Stimulated activated CD8-positive, alpha-beta memory T cell treated with anti-CD3 and anti-CD28 coated beads, Interleukin-15, amount 100 ng/mL, for 24 hours (primary cell): ENCODE measurements around the gene CD69.
"Not testable (repeated sequence)": the region's sequence is repeated elsewhere in the genome, so short reads cannot be mapped to it uniquely, and the experiment has no call there.

Experiments
- DNase-seq: peaks from one replicate; pipeline ENCODE4 v3.0.0-alpha.2; 2020; ENCODE audit warnings: low read depth

The CD69 gene

DNA sequence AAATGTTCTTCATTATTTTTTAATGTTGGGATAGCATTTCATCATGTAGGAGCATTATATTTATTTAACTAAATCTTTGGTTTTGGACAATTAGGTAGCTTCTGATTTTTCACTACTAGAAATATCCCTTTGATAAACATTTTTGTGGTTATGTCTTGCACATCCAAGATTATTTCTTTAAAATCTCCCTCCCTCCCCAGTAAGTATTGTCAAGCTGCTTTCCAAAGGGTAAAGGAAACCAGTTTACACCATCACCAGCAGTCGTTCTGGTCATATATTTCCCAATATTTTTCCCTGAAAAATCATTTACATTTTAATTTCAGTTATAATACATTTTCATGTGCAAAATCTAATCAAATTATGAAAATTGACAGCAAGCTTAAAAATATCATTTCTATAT is 11.1 kb downstream of the CD69 start:
- DNase-seq: no peak

DNA sequence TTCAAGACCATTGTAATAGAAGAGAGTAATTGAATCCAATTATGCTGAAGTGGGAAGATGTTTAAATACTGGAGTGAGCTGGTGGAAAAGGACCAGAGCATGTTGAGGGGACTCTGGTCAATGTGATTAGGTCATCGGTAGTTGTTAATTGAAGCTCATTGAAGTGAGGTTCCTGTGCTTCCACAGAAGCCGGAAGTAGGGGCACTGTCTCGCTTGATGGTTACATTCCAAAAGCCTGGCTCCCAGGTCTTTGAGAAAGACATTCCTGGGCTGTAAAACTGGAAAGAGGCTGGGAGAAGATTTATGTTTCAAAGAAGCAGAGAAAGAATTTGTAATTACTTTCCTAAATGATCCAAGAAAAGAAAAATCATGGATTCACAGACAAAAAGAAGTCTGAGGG is 15.5 kb downstream of the CD69 start:
- no peak for DNase-seq

DNA sequence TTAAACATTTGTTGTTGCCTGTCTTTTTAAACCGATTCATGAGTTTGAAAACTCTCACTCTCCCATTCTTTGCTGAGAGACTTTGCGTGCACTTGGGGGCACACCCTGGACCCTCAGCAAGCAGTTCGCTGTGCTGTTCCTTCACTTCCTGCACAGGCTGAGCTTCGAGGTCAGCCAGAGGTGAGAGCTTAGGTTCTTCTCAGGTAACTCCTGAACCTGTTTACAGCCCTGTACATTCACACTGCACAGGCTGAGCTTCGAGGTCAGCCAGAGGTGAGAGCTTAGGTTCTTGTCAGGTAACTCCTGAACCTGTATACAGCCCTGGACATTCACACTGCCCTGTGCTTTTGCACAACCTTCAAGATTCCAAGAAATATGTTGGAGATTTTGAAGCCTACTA is 18.0 kb downstream of the CD69 start:
- no peak for DNase-seq

DNA sequence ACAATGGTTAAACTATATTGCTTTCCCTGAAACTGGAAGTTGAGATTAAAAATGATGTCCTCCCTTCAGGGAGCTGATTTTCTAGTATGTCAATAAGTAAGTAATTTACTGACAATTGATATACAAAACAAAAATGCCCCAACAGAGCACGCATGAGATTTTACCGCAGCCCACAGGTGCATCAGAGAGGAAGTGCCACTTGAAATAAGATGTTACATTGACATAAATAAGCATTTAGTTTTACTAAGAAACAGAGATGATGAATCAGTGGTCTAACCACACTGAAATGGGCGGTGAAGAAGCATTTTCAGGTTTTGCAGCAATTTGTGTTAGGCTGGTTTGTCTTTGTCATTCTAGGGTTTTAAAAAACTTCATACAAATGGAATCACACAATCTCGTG is 19.0 kb downstream of the CD69 start:
- DNase-seq: no peak

DNA sequence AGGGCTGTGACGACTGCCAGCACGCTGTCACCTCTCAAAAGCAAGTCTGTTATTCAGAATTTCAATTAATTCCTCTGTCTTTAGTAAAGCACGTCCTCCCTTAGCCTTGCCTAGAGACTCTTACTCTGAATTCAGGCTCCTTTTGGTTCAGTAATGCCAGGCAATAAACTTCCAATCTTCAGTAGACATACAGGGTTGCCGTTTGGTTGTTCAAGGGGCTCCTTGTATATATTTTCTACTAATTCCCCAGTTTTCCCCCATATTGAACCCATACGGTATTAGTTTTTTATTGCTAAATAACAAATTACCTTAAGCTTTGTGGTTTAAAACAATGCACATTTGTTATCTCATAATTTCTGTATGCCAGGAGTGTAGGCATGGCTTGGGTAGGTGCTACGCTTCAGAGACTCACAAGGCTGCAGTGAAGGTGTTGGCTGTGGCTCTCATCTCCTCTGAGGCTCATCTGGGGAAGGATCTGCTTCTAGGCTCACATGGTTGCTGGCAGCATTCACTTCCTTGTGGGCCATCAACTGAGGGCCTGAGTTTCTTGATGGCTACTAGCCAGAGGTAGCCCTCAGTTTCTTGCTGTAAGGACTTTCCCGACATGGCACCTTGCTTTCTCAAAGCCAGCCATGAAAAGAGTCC is 20.5 kb downstream of the CD69 start:
- no peak for DNase-seq

DNA sequence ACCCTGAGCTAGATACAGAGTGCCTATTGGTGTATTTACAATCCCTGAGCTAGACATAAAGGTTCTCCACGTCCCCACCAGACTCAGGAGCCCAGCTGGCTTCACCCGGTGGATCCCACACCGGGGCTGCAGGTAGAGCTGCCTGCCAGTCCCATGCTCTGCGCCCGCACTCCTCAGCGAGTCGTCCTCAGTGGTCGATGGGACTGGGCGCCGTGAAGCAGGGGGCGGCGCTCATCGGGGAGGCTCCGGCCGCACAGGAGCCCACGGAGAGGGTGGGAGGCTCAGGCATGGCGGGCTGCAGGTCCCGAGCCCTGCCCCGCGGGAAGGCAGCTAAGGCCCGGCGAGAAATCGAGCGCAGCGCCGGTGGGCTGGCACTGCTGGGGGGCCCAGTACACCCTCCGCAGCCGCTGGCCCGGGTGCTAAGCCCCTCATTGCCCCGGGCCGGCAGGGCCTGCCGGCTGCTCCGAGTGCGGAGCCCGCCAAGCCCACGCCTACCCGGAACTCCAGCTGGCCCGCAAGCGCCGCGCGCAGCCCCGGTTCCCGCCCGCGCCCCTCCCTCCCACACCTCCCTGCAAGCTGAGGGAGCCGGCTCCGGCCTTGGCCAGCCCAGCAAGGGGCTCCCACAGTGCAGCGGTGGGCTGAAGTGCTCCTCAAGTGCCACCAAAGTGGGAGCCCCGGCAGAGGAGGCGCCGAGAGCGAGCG is 21.1 kb downstream of the CD69 start:
- DNase-seq: not testable (repeated sequence)

DNA sequence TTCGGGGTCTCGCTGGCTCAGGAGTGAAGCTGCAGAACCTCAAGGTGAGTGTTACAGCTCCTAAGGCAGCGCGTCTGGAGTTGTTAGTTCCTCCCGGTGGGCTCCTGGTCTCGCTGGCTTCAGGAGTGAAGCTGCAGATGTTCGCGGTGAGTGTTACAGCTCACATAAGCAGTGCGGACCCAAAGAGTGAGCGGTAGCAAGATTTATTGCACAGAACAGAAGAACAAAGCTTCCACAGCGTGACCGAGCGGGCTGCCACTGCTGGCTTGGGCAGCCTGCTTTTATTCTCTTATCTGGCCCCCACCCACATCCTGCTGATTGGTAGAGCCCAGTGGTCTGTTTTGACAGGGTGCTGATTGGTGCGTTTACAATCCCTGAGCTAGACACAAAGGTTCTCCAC is 21.8 kb downstream of the CD69 start:
- not testable (repeated sequence) for DNase-seq

DNA sequence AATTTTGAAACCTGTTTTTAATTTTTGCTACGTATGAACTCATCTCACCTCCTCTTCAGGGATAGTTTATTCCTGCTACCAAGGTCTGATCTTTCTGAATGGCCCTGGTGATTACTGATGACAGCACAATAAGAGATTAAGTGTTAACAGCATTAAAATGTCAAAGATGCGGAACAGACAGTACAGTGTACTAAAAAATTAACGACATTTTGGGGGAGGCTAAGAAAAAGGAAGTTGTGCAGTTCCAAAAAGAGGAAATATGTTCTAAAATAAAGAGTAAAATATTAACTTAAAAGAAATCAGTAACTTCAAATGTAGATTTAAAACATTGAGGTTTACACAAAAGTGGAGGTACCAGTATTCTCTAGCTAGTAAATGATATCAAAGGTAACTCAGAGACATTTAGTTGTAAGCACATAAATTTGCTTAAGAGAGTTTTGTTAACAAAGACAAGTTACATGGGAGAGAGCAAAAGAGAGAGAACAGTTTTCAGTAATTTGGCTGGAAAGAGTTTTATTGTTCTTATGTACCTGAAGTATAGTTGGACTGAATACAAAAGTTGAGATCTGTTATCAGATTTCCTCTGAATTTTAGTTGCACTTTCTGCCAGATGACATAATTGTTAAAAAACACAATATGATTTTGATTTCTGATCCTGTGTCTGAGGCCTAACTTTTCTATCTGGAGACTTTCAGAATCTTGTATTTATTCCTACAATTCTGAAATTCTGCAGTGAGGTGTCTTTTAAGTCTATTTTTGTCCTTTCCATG is 23.6 kb downstream of the CD69 start:
- no peak for DNase-seq

DNA sequence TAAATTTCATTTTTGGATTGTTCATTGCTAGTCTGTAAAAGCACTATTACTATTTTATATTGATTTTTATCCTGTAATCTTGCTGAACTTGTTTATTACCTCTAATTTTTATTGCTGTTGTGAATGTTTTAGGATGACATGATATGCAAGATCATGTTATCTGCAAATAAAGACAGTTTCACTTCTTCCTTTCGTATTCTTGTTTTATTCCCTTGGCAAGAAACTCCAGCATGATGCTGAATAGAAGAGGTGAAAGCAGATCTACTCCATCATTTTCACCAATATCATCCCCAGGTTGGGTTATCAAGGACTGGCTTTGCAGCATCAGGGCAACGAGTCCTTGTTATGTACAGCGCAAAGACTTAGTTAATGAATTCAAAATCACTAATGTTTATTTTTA is 25.1 kb downstream of the CD69 start:
- DNase-seq: no peak

DNA sequence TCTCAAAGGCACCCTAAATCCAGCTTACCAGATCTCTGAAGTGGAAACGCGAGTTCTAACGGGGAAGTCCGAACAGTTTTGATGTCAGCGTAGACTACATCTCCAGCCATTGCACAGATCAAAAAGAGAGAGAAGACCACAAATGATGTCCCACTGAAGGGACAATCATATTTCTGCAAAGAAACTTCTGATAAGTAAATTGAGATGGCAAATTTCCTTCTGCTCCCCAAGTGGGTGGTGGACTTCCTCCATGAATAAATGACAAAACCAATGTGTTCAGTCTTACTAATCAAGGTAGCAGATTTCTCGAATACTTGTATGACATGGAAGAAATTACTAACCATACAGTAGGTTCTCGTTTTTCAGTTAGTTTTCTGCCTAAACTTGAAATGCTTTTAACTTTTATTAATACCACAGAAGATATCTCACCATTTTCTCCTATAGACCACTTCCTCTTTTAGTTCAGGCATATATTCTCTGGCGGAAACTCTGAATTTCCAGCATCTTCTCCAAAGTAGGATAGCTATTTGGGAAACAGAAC is 27.7 kb downstream of the CD69 start, which contains the start of gene CLECL1:
TSS of gene CLECL1 (minus strand) at position 177 of the 541 bp plus-strand sequence.
- no peak for DNase-seq

DNA sequence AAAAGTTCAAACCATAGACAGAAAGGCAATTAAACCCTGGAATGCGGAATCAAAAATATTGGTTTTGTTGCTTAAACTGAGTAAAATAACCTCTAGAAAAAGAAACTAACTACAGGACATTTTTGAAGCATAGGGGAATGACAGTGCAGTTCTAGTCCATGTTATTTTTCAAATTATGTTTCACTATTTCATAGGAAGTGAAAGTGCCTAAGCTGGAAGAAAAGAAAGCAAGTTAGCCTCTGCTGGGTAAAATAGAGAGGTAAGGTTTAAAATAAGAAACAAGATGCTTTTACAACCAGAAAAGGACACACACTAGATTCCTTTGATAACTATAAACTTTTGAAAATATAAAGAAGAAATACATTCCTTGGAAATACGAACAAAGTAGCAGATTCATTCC is 28.9 kb downstream of the CD69 start:
- DNase-seq: no peak

DNA sequence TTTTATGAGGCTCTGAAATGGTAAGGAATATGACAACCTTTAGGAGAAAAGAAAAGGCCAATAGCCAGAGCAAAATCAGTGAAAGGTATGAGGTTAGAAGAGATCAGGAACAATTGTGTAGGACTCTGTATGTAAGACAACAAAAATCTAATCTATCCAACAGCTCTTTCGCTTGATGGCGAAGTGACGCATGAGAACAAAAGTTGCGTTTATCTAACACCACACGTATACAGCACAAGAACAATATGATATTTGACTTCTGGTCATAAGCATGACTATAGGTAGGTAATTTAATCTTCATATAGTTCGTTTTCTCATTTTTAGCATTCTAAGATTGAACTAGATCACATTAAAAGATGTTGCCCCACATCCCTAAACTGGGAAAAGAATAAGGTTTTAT is 29.3 kb downstream of the CD69 start:
- no peak for DNase-seq

DNA sequence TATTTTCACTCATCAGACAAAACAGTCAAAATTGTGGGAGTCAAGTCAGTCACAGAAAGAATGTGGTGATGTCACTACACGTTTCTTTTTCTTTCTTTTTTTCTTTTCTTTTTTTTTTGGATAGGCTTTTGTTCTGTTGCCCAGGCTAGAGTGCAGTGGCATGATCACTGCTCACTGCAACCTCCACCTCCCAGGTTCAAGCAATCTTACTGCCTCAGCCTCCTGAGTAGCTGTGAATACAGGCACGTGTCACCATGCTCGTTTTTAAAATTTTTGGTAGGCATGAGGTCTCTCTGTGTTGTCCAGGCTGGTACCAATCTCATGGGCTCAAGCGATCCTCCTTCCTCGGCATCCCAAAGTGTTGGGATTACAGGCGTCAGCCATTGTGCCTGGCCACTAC is 30.1 kb downstream of the CD69 start:
- DNase-seq: no peak

DNA sequence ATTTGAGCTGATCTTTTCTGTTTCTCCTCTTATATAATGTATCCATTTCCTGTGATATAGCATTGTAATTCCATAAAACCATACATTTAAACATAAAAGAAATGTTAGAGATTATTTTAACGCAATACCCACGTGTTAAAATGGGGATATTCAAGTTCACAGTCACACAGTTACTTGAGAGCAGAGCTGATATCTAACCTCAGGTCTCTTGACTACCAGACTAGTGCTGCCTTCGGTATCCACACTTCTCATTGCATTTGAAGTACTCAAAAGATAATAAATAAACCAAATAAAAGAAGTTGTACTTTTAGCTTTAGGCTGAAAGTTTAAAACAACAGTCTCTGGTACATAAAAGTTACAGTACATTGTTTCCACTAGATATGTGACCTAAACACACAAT is 30.7 kb downstream of the CD69 start:
- no peak for DNase-seq

DNA sequence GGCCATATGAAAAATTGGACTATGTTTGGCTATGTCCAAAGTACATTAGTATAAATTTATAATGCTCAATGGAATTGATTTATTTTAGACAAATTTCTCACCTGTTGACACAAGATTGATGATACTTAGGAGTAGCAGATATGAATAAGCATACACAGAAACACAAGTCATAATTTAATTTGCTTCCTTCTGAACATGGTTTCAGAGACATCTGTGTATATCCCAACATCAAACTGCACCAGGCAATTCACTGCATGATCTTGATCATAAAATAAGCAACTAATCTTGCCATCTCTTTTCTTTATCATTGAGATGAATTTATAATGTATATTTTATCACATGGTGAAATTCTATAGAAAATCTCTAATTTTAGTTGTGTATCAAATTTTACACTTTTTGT is 31.6 kb downstream of the CD69 start:
- DNase-seq: no peak

DNA sequence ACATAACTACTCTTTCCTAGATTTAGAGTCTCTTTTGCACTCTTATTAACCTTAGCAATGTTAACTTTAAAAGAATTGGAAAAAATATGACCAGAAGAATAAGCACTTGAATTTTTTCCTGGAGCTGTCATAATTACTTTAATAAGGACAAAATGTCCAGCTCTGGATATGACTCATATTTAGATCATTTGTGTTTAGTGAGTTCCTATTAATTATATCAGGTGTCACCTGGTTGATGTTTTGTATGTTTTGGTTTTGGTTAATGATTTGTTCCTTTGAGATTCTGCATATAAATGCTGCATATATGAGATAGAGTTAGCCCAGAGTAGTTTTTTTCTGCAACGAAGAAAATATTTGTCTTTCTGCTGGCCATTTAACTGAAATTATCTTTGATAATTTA is 32.9 kb downstream of the CD69 start:
- DNase-seq: no peak

DNA sequence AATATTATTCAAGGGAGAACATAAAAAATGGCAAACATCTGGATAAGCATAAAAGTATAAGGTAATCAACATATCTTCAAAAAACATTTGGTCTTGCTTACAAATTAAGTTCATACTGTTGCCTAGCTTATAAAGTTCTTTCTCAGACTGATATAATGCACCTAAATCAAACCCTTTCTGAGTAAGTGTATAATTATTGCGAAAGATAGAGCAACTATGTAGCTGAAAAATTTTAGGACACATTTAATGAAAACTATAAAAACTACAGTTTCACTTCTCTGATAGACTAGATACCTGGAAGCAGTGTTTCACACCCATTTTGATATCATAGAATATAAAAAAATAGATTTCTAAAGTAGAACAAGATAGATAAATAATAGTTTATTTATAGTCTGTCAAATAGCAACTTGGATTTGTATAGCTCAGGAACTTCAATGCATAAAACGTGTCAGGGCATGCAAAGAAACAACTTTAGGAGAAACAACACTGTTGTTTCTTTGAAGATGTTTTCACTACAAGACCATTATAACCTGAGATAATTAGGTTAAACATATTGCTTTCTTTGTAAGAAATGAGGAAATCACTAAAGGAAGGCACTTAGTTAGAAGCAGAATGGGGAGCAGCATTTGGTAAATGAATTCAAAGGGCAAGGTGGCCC is 35.4 kb downstream of the CD69 start:
- no peak for DNase-seq

DNA sequence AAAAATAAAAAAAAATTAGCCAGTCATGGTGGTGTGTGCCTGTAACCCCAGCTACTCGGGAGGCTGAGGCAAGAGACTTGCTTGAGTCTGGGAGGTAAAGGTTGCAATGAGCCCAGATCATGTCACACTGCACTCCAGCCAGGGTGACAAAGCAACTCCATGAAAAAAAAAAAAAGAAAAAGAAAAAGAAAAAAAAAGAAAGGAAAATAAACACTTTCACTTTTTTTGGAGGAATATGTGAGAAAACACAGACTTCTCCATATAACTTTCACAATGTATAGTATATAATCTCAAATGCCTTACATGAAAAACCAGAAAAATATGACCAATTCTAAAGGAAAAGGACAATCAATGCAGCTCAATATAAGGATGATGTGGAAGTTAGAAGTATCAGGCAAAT is 36.7 kb downstream of the CD69 start:
- no peak for DNase-seq

DNA sequence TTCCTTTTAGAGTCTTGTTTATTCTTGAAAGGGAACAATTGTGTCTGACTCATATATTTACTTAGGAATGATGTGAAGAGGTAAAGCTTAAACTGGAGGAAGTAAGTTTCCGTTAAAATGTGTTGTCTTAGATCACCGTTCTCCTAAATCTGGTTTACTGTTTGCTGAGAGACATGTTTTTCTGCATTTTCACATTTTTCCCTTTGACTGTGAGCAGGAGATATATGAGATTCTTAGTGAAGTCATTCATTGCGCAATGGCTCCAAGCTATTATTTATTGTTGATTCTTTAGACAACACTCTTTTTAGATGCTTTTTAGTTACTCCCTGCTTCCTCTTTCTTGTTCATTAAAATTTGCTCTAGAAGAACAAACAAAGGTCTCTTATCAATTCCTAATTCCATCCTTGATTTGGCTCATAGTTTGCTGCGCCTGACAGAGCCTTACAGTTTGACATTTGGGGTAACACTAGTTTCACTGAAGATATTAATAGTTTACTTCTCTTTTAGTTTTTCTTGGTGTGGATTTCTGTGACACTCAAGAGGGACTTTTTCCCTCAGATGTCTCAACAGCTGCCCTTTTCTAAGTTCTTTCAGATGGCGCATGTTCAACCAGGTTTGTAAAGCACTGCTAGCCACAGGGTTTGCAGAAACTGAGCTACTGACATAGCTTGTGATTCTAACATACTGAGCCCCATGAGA is 39.2 kb downstream of the CD69 start:
- DNase-seq: no peak

DNA sequence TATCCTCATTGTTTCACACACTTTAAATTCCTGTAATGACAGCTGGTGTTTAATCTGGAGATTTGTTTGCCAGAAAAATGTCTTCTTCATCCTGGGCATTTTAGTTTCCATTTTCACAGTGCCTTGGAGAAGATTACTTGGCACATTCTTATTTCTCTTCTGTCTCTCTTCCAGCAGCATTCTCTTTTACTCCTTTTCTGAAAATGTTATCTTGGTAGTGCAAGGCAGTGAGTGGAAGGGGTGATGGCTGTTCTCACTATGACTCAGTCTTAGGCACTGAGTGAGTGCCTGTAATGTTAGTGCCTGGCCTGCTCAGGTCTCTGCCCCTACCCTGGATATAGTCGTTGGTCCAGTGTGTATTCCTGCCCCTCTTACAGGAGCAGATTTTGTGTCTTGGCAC is 40.9 kb downstream of the CD69 start:
- DNase-seq: no peak

DNA sequence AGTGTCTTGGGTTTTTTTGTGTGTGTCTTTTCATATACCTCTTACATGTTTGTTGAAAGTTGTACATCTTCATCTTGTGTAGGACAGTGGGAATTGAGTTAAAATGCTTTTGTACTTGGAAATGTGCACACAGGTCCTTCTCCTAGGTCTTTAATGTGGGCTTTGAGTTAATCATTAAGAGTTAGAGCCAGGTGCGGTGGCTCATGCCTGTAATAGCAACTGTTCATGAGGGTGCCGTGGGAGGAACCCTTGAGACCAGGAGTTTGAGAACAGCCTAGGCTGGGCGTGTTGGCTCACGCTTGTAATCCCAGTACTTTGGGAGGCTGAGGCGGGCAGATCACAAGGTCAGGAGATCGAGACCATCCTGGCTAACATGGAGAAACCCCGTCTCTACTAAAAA is 41.7 kb downstream of the CD69 start:
- DNase-seq: no peak
